PC-3 (cell line): ENCODE results near the gene MOK.

ENCODE experiments used
- EZH2 ChIP-seq: fragments of 300-600 bp; sonication (generic); IDR thresholded peaks from one replicate; pipeline ENCODE4 v1.6.1; 2017; ENCODE audit warnings: antibody characterized with exemption, mild to moderate bottlenecking, low read length; ENCODE audit not compliant: unreplicated experiment
- EZH2phosphoT487 ChIP-seq: fragments of 300-600 bp; sonication (generic); IDR thresholded peaks from 2 replicates; pipeline ENCODE4 v1.6.1; 2018; ENCODE audit warnings: mild to moderate bottlenecking, antibody characterized with exemption, low read length, borderline replicate concordance
- TF ChIP-seq, protein P1 (sequence below): fragments of 300-600 bp; sonication (generic); conservative IDR thresholded peaks from 2 replicates; pipeline ENCODE4 v1.5.1; 2017; ENCODE audit warnings: antibody characterized with exemption, low read depth, mild to moderate bottlenecking, low read length

DNA sequence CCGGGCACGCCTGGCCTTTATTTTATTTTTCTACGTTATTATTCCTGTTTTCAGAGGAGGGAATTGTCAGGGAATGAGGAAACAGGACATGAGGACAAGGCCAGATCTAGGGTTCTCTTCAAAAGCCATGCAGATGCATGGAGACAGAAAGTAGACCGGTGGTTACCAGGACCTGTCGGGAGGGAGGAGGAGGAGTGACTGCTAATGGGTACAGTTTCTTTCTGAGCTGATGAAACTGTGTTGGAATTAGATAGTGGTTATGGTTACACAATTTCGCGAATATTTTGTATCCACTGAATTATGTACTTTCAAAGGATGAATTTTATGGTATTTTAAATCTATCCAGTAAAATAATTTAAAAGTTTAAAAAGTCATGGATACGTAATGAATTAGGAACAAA lies 25.8 kb upstream of the MOK start:
- TF ChIP-seq, protein P1, sequence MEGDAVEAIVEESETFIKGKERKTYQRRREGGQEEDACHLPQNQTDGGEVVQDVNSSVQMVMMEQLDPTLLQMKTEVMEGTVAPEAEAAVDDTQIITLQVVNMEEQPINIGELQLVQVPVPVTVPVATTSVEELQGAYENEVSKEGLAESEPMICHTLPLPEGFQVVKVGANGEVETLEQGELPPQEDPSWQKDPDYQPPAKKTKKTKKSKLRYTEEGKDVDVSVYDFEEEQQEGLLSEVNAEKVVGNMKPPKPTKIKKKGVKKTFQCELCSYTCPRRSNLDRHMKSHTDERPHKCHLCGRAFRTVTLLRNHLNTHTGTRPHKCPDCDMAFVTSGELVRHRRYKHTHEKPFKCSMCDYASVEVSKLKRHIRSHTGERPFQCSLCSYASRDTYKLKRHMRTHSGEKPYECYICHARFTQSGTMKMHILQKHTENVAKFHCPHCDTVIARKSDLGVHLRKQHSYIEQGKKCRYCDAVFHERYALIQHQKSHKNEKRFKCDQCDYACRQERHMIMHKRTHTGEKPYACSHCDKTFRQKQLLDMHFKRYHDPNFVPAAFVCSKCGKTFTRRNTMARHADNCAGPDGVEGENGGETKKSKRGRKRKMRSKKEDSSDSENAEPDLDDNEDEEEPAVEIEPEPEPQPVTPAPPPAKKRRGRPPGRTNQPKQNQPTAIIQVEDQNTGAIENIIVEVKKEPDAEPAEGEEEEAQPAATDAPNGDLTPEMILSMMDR = no peak
- TF ChIP-seq EZH2 (no peak), EZH2phosphoT487 (no peak)
